ENCODE results near the gene IL36RN. TPM values are rescaled to one million over a fixed set of nuclear protein-coding genes. Genes with fewer than 3 reads are reported as not detected.

Gene IL36RN
- total RNA-seq, 1 experiment from 2014 or later: not detected

DNA sequence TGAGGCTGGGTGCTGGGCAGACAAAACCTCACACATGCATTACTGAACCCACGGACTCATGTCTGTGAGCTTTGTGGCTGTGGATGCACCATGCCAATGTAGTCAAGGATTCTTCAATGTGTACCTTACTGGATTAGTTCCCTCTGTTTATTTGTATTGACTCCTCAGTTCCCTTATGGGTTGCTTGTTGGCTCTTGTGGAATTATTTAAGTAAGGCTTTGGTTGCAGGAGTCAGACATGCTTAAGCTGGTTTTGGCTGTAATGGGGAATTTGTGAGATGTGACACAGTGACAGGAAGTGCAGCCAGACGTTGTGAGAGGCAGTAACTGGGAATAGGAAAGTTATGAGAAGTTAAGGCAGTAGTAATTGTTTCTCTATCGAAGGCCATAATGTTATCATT, 54.8 kb downstream of the IL36RN start:
- TF ChIP-seq EZH2 (IDR thresholded peaks at IDR 0.05; ENCODE audit: borderline replicate concordance, low read depth, low read length, poor library complexity, severe bottlenecking) (no peak), CTCF (conservative IDR thresholded peaks at IDR 0.05; ENCODE audit: low read depth, low read length) (no peak)
- no peak for DNase-seq (ENCODE audit: low spot score)

More for the DNA sequence above, 54.8 kb downstream of the IL36RN start:
- intact Hi-C loops (cut with micrococcal nuclease; ENCODE audit: unreplicated experiment): no loop called here
- CTCF ChIA-PET: no interaction called here
- Histone ChIP-seq H3K27me3 (replicated peaks; ENCODE audit: insufficient read depth, low read depth, low read length, poor library complexity) (peaks cover 5% of the 10 kb centered on the region), H3K36me3 (ENCODE audit: insufficient read depth, low read length, poor library complexity, severe bottlenecking) (no peaks in the 10 kb centered on the region), H3K4me3 (ENCODE audit: low read depth, low read length, poor library complexity, severe bottlenecking) (no peak overlapping the region), H3K9me3 (ENCODE audit: low read depth, low read length, poor library complexity, severe bottlenecking) (no peaks in the 10 kb centered on the region), H3K27ac (ENCODE audit: low read depth, low read length, poor library complexity, severe bottlenecking) (no peak overlapping the region), H3K4me1 (ENCODE audit: insufficient read depth, low read length, poor library complexity, severe bottlenecking) (no peaks in the 10 kb centered on the region)
- BruUV-seq (replicated peaks): no TSS peak
- POLR2A ChIA-PET (ENCODE audit: low non-redundant PET): no interaction called here

Other genes with a start within 250 kb of the IL36RN start
- gene IL1B, start 222.4 kb upstream of the IL36RN start, total RNA-seq (2021): 1.3 and 2.1 TPM in 2 replicates
- gene IL37, start 148.0 kb upstream of the IL36RN start, total RNA-seq (2021): not detected in 2 replicates
- gene IL36G, start 81.2 kb upstream of the IL36RN start, total RNA-seq (2021): not detected in 2 replicates
- gene IL36A, start 53.7 kb upstream of the IL36RN start, total RNA-seq (2021): not detected in 2 replicates
- gene IL36B, start 6.3 kb upstream of the IL36RN start, total RNA-seq (2021): not detected in 2 replicates
- gene IL1F10, start 8.8 kb downstream of the IL36RN start, total RNA-seq (2021): not detected in 2 replicates
- not detected in 2 replicates for gene IL1RN, start 68.4 kb downstream of the IL36RN start, total RNA-seq (2021)
- 0.60 and 1.8 TPM in 2 replicates for gene PSD4, start 114.8 kb downstream of the IL36RN start, total RNA-seq (2021)
- gene PAX8, start 219.7 kb downstream of the IL36RN start, total RNA-seq (2021): 3.1 and 3.2 TPM in 2 replicates

Data from A673 (cell line).